Measurements from ENCODE around the gene TLR4. TPM values are rescaled to one million over a fixed set of nuclear protein-coding genes. Genes with fewer than 3 reads are reported as not detected.

The TLR4 gene
- 10 to 100 TPM in 2 of 5 donors, 1 to 10 TPM in 2, under 1 TPM in 1; 0.29 to 24.8 (median 9.9) TPM for total RNA-seq
- 1 to 10 TPM in 2 of 3 donors, under 1 TPM in 1; 0.85 to 3.2 (median 3.1) TPM for polyA plus RNA-seq
- long read RNA-seq, donor 1, result 0 reads
- long read RNA-seq, donor 2, full-length matches to known transcripts, result 1 of 1 reads
- long read RNA-seq, donor 2, partial matches to known transcripts, result 0 of 1 reads
- long read RNA-seq, donor 2, other reads (novel, unspliced or antisense), result 0 of 1 reads
- long read RNA-seq, donor 3, result 0 reads
- long read RNA-seq, donor 4, full-length matches to known transcripts, result 1 of 1 reads
- long read RNA-seq, donor 4, partial matches to known transcripts, result 0 of 1 reads
- long read RNA-seq, donor 4, other reads (novel, unspliced or antisense), result 0 of 1 reads
- long read RNA-seq, donor 5, full-length matches to known transcripts, result 1 of 1 reads
- long read RNA-seq, donor 5, partial matches to known transcripts, result 0 of 1 reads
- long read RNA-seq, donor 5, other reads (novel, unspliced or antisense), result 0 of 1 reads
- long read RNA-seq, donor 6, full-length matches to known transcripts, result 5 of 5 reads
- long read RNA-seq, donor 6, partial matches to known transcripts, result 0 of 5 reads
- long read RNA-seq, donor 6, other reads (novel, unspliced or antisense), result 0 of 5 reads
- long read RNA-seq, donor 7, full-length matches to known transcripts, result 3 of 3 reads
- long read RNA-seq, donor 7, partial matches to known transcripts, result 0 of 3 reads
- long read RNA-seq, donor 7, other reads (novel, unspliced or antisense), result 0 of 3 reads
- long read RNA-seq, donor 8, result 0 reads
- long read RNA-seq, donor 9, full-length matches to known transcripts, result 1 of 1 reads
- long read RNA-seq, donor 9, partial matches to known transcripts, result 0 of 1 reads
- long read RNA-seq, donor 9, other reads (novel, unspliced or antisense), result 0 of 1 reads
- long read RNA-seq, donor 10, result 0 reads

DNA sequence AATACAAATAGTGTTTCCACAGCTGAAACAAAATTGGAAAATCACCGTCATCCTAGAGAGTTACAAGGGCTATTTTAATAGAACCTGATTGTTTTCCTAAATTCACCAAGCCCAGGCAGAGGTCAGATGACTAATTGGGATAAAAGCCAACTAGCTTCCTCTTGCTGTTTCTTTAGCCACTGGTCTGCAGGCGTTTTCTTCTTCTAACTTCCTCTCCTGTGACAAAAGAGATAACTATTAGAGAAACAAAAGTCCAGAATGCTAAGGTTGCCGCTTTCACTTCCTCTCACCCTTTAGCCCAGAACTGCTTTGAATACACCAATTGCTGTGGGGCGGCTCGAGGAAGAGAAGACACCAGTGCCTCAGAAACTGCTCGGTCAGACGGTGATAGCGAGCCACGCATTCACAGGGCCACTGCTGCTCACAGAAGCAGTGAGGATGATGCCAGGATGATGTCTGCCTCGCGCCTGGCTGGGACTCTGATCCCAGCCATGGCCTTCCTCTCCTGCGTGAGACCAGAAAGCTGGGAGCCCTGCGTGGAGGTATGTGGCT, at the start of gene TLR4:
TSS of gene TLR4 (plus strand) at position 380 of the 552 bp plus-strand sequence. CDS start at position 450, 70 bp downstream.
- peak; percentile 54 to 80 for DNase-seq
- Histone ChIP-seq H3K4me1 (peaks cover 5 to 19% (median 11%) of the 10 kb centered on the region in 4 donors), H3K9me3 (no peaks in the 10 kb centered on the region), H3K4me3 (peak within 1 kb of the TSS; percentile 20 to 42 (median 38)), H3K27ac (peak within 1 kb of the TSS; percentile 68 to 85 (median 77)), H3K36me3 (peaks cover 0 to 7% (median 0%) of the 10 kb centered on the region in 4 donors), H3K27me3 (no peaks in the 10 kb centered on the region)
- intact Hi-C loops (cut with DNase I; ENCODE audit: low total_unique reads), result no loop called here
- WGBS, 5 donors, result 5 to 19% (median 6%) methylated on average over 13 of the region's 13 CpGs
- peak in 2 of 3 donors; percentile 70 to 73 for TF ChIP-seq POLR2AphosphoS5 (IDR thresholded peaks at IDR 0.05)
- TF ChIP-seq, protein P1, sequence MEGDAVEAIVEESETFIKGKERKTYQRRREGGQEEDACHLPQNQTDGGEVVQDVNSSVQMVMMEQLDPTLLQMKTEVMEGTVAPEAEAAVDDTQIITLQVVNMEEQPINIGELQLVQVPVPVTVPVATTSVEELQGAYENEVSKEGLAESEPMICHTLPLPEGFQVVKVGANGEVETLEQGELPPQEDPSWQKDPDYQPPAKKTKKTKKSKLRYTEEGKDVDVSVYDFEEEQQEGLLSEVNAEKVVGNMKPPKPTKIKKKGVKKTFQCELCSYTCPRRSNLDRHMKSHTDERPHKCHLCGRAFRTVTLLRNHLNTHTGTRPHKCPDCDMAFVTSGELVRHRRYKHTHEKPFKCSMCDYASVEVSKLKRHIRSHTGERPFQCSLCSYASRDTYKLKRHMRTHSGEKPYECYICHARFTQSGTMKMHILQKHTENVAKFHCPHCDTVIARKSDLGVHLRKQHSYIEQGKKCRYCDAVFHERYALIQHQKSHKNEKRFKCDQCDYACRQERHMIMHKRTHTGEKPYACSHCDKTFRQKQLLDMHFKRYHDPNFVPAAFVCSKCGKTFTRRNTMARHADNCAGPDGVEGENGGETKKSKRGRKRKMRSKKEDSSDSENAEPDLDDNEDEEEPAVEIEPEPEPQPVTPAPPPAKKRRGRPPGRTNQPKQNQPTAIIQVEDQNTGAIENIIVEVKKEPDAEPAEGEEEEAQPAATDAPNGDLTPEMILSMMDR (IDR thresholded peaks at IDR 0.05), result no peak

- H3K4me3 ChIP-seq, result no peak overlapping the region
- no peaks in the 10 kb centered on the region for H3K36me3 ChIP-seq
- no peak overlapping the region for H3K27ac ChIP-seq
- no peak for DNase-seq
- H3K9me3 ChIP-seq, result no peaks in the 10 kb centered on the region
- H3K4me1 ChIP-seq, result no peaks in the 10 kb centered on the region
- 49 to 77% (median 59%) methylated on average over 2 of the region's 2 CpGs for WGBS, 5 donors
- TF ChIP-seq EP300 (IDR thresholded peaks at IDR 0.05) (no peak), POLR2AphosphoS5 (IDR thresholded peaks at IDR 0.05) (no peak), POLR2A (IDR thresholded peaks at IDR 0.05) (no peak)
- TF ChIP-seq, protein P1 (IDR thresholded peaks at IDR 0.05), result no peak
- intact Hi-C loops (cut with DNase I; ENCODE audit: low total_unique reads), result no loop called here
- H3K27me3 ChIP-seq, result no peaks in the 10 kb centered on the region
Measured at GRCh38 chr9:117656002-117656401, 48.2 kb upstream of the TLR4 start.

DNA sequence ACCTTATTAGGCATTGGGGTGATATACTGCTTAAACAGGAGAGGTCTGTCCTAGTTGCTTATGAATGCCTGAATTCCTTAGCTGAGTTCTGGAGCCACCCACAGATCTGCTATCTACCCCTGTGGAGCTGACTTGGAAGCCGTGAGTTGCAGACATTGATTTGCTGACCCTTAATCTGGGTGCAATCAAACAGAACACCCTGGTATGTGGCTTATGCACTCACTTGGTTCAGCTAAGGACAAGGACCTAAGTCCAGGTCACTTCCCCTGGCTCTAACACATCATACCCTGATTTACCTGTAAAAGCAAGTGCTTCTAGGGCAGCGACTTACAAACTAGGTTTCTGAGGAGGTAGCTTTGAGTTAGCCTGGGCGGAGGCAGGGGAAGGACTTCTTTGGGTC, 41.6 kb upstream of the TLR4 start:
- Histone ChIP-seq H3K27ac (no peak overlapping the region), H3K4me1 (no peaks in the 10 kb centered on the region), H3K4me3 (no peak overlapping the region), H3K9me3 (no peaks in the 10 kb centered on the region), H3K27me3 (no peaks in the 10 kb centered on the region), H3K36me3 (no peaks in the 10 kb centered on the region)
- DNase-seq, result no peak
- WGBS, 5 donors, result 70 to 75% (median 72%) methylated on average over 3 of the region's 3 CpGs
- TF ChIP-seq POLR2AphosphoS5 (IDR thresholded peaks at IDR 0.05) (no peak), EP300 (IDR thresholded peaks at IDR 0.05) (no peak), POLR2A (IDR thresholded peaks at IDR 0.05) (no peak)
- TF ChIP-seq, protein P1 (IDR thresholded peaks at IDR 0.05), result no peak
- intact Hi-C loops (cut with DNase I; ENCODE audit: low total_unique reads), result no loop called here

DNA sequence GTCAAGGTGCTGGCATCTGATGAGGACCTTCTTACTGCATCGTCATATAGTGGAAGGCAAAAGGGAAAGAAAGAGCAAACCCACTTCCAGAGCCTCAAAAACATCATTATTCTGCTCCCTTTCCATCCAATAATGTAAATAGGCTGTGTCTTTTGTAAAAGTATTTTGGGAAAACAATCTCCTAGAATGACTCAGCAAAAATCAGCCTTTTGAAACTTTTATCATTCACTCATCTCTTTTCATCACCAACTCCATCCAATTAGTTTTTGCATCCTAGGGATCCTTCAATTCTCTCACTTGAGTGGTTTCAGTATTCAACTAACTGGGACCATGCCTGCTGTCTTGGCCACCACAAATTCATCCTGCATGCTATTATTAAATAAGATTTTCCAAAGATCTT, 39.8 kb upstream of the TLR4 start:
- H3K4me3 ChIP-seq, result no peak overlapping the region
- H3K9me3 ChIP-seq, result no peaks in the 10 kb centered on the region
- H3K27me3 ChIP-seq, result no peaks in the 10 kb centered on the region
- 74 to 95% (median 85%) methylated on average over 1 of the region's 1 CpG for WGBS, 5 donors
- no peak for DNase-seq
- H3K4me1 ChIP-seq, result no peaks in the 10 kb centered on the region
- intact Hi-C loops (cut with DNase I; ENCODE audit: low total_unique reads), result no loop called here
- no peak for TF ChIP-seq POLR2AphosphoS5 (IDR thresholded peaks at IDR 0.05)
- TF ChIP-seq EP300 (IDR thresholded peaks at IDR 0.05), result no peak
- no peak for TF ChIP-seq POLR2A (IDR thresholded peaks at IDR 0.05)
- TF ChIP-seq, protein P1 (IDR thresholded peaks at IDR 0.05), result no peak
- no peak overlapping the region for H3K27ac ChIP-seq
- H3K36me3 ChIP-seq, result no peaks in the 10 kb centered on the region

Data from stomach (tissue), 19 donors.